DOHH2 (cell line): ENCODE measurements around the gene SF3B3.

Source experiments
- H3F3A ChIP-seq: fragments of 200-600 bp; sonication (generic), shearing (Covaris generic); 2 replicates; pipeline ENCODE4 v1.6.0; 2016; ENCODE audit warnings: antibody characterized with exemption, mild to moderate bottlenecking; ENCODE audit not compliant: control insufficient read depth, insufficient read depth
- H3K27ac ChIP-seq: fragments of 200-600 bp; sonication (generic); 2 replicates; pipeline ENCODE4 v1.5.1; 2014; ENCODE audit warnings: low read depth, mild to moderate bottlenecking, low read length, moderate library complexity
- H3K27me3 ChIP-seq: fragments of 200-600 bp; sonication (generic); 2 replicates; pipeline ENCODE4 v1.6.1; 2014; ENCODE audit warnings: mild to moderate bottlenecking, low read length, mixed read lengths; ENCODE audit not compliant: control insufficient read depth
- H3K36me3 ChIP-seq: fragments of 200-600 bp; sonication (generic); 2 replicates; pipeline ENCODE4 v1.6.1; 2014; ENCODE audit warnings: mild to moderate bottlenecking, low read length, moderate library complexity, mixed read lengths; ENCODE audit not compliant: control insufficient read depth
- H3K4me1 ChIP-seq: fragments of 200-600 bp; sonication (generic); 2 replicates; pipeline ENCODE4 v1.6.1; 2014; ENCODE audit warnings: mild to moderate bottlenecking, low read length, mixed read lengths; ENCODE audit not compliant: control insufficient read depth
- H3K4me2 ChIP-seq: fragments of 200-600 bp; sonication (generic); 2 replicates; pipeline ENCODE4 v1.6.0; 2014; ENCODE audit warnings: mild to moderate bottlenecking, low read length, moderate library complexity
- H3K4me3 ChIP-seq: fragments of 200-600 bp; sonication (generic); 2 replicates; pipeline ENCODE4 v1.5.1; 2014; ENCODE audit warnings: mild to moderate bottlenecking, low read length, mixed read lengths
- H3K79me2 ChIP-seq: fragments of 200-600 bp; sonication (generic); 2 replicates; pipeline ENCODE4 v1.6.1; 2014; ENCODE audit warnings: mild to moderate bottlenecking, low read length, mixed read lengths; ENCODE audit not compliant: control insufficient read depth
- H3K9me2 ChIP-seq: fragments of 200-600 bp; sonication (generic); replicated peaks from 2 replicates; pipeline ENCODE4 v1.6.1; 2014; ENCODE audit warnings: mild to moderate bottlenecking, low read length, mixed read lengths; ENCODE audit not compliant: control insufficient read depth
- H3K9me3 ChIP-seq: fragments of 200-600 bp; sonication (generic); 2 replicates; pipeline ENCODE4 v1.6.1; 2014; ENCODE audit warnings: antibody characterized with exemption, low read length, mixed read lengths; ENCODE audit not compliant: control insufficient read depth, insufficient read depth
- H4K20me1 ChIP-seq: fragments of 200-600 bp; sonication (generic); 2 replicates; pipeline ENCODE4 v1.6.0; 2014; ENCODE audit warnings: low read depth, mild to moderate bottlenecking, antibody characterized with exemption, low read length, moderate library complexity; ENCODE audit not compliant: control insufficient read depth, insufficient read depth
- EZH2phosphoT487 ChIP-seq: fragments of 200-600 bp; sonication (generic); IDR thresholded peaks from 2 replicates; pipeline ENCODE4 v1.6.1; 2017; ENCODE audit warnings: borderline replicate concordance, mild to moderate bottlenecking, antibody characterized with exemption, low read length, moderate library complexity, mixed read lengths
- TF ChIP-seq, protein P1 (sequence below): fragments of 200-600 bp; sonication (generic); IDR thresholded peaks from one replicate; pipeline ENCODE4 v1.5.1; 2014; ENCODE audit warnings: antibody characterized with exemption, mild to moderate bottlenecking, low read depth, low read length; ENCODE audit not compliant: poor library complexity, severe bottlenecking

SF3B3 gene

DNA sequence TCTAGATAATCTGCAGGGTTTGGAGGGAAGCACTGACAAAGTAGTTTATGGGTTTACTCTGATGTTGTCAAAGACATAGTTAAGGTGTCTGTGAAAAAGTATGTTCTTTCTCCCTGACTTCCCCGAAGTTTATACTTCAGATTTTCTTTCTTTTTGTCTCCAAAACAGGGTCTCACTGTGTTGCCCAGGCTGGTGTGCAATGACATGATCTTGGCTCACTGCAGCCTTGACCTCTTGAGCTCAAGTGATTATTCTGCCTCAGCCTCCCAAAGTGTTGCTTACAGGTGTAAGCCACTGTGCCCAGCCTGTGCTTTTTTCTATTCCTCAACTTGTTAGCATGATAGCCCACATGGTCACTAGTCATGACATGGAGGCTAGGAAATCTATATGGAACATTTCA is 20.9 kb downstream of the SF3B3 start:
- Histone ChIP-seq H3K27me3 (no peaks in the 10 kb centered on the region), H3K9me3 (no peaks in the 10 kb centered on the region), H4K20me1 (peaks cover 39% of the 10 kb centered on the region), H3K27ac (no peak overlapping the region), H3K9me2 (no peaks in the 10 kb centered on the region), H3K79me2 (peaks cover 92% of the 10 kb centered on the region), H3K4me3 (no peak overlapping the region), H3F3A (peaks cover 8% of the 10 kb centered on the region), H3K36me3 (peaks cover 96% of the 10 kb centered on the region), H3K4me1 (no peaks in the 10 kb centered on the region), H3K4me2 (no peak overlapping the region)
- TF ChIP-seq, protein P1, sequence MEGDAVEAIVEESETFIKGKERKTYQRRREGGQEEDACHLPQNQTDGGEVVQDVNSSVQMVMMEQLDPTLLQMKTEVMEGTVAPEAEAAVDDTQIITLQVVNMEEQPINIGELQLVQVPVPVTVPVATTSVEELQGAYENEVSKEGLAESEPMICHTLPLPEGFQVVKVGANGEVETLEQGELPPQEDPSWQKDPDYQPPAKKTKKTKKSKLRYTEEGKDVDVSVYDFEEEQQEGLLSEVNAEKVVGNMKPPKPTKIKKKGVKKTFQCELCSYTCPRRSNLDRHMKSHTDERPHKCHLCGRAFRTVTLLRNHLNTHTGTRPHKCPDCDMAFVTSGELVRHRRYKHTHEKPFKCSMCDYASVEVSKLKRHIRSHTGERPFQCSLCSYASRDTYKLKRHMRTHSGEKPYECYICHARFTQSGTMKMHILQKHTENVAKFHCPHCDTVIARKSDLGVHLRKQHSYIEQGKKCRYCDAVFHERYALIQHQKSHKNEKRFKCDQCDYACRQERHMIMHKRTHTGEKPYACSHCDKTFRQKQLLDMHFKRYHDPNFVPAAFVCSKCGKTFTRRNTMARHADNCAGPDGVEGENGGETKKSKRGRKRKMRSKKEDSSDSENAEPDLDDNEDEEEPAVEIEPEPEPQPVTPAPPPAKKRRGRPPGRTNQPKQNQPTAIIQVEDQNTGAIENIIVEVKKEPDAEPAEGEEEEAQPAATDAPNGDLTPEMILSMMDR: no peak
- TF ChIP-seq EZH2phosphoT487: no peak

DNA sequence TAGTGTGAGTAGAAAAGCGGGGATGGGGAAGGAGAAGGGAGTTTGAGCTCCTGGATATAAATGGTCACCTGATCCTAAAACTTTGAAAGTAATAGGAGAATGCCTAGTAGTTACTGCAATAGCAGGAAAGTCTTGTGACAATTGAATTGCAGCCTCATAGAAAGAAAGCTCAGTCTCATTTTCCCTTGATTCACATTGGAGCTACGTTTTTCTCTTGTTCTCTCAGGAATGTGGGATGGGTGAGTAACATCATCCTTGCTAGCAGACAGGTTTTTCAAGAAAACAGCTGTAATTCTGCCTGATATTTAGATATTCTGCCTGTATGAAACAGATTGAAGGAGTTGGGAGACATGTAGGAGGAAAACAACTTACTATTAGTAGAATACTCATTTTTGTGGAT is 25.3 kb downstream of the SF3B3 start:
- no peaks in the 10 kb centered on the region for H3K9me2 ChIP-seq
- H3K4me1 ChIP-seq: no peaks in the 10 kb centered on the region
- H3K36me3 ChIP-seq: peaks cover 95% of the 10 kb centered on the region
- peaks cover 28% of the 10 kb centered on the region for H4K20me1 ChIP-seq
- no peak overlapping the region for H3K27ac ChIP-seq
- no peak for TF ChIP-seq EZH2phosphoT487
- TF ChIP-seq, protein P1: no peak
- H3K4me3 ChIP-seq: no peak overlapping the region
- H3K4me2 ChIP-seq: no peak overlapping the region
- H3F3A ChIP-seq: peaks cover 2% of the 10 kb centered on the region; the same call in 1 of the 2 replicates
- H3K27me3 ChIP-seq: no peaks in the 10 kb centered on the region
- H3K79me2 ChIP-seq: peaks cover 87% of the 10 kb centered on the region
- H3K9me3 ChIP-seq: no peaks in the 10 kb centered on the region

DNA sequence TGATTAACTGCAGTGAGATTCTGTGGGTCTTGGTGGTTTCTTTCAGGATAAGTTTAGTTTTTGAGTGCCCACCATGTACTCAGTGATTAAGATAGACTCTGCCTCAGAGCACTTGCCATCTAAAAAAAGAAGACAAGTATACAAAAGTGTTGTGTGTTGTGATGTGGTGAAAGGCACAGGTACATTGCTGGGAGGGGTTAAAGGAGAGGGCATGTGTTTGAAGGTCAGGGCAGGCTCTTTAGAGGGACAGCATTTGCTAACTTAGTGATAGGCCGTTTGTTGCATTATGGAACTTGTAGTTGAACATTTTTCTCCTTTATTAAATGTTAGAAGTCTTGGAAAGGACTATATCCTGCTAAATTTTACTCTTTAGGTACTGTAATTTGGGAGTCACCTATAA is 26.5 kb downstream of the SF3B3 start:
- no peaks in the 10 kb centered on the region for H3K9me2 ChIP-seq
- H3K27ac ChIP-seq: no peak overlapping the region
- H3K27me3 ChIP-seq: no peaks in the 10 kb centered on the region
- peaks cover 96% of the 10 kb centered on the region for H3K36me3 ChIP-seq
- peaks cover 2% of the 10 kb centered on the region; the same call in 1 of the 2 replicates for H3F3A ChIP-seq
- no peaks in the 10 kb centered on the region for H3K9me3 ChIP-seq
- H3K4me3 ChIP-seq: no peak overlapping the region
- TF ChIP-seq, protein P1: no peak
- no peak for TF ChIP-seq EZH2phosphoT487
- H3K4me1 ChIP-seq: no peaks in the 10 kb centered on the region
- H3K79me2 ChIP-seq: peaks cover 87% of the 10 kb centered on the region
- H3K4me2 ChIP-seq: no peak overlapping the region
- peaks cover 26% of the 10 kb centered on the region for H4K20me1 ChIP-seq

DNA sequence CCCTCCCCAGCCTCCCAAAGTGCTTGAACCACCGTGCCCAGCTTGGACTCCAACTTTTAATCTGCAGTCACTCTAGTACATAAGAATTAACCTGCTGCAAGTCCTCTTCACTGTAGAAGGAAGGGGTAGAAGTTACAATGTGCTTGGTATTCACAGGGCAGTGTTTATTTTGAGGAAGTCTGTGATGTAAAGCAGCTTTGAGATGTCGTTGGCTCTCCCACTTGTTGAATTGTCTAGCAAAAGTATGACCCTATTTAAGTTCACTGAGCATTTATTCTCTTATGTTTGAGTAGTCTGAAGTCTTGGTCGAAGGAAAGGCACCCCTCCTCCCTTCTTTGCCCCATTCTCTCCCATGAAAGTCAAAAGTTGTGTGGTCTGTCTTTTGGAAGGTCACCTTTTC is 28.2 kb downstream of the SF3B3 start:
- no peaks in the 10 kb centered on the region for H3K4me1 ChIP-seq
- peaks cover 23% of the 10 kb centered on the region for H4K20me1 ChIP-seq
- peaks cover 85% of the 10 kb centered on the region for H3K79me2 ChIP-seq

More for the DNA sequence above, 28.2 kb downstream of the SF3B3 start:
- Histone ChIP-seq H3K4me2 (no peak overlapping the region), H3K9me2 (no peaks in the 10 kb centered on the region), H3F3A (peaks cover 2% of the 10 kb centered on the region; the same call in 1 of the 2 replicates), H3K27ac (no peak overlapping the region), H3K36me3 (peaks cover 97% of the 10 kb centered on the region), H3K9me3 (no peaks in the 10 kb centered on the region), H3K4me3 (no peak overlapping the region), H3K27me3 (no peaks in the 10 kb centered on the region)
- no peak for TF ChIP-seq EZH2phosphoT487
- TF ChIP-seq, protein P1: no peak
